ENCODE measurements around the gene CSNK2A3. TPM values are rescaled to one million over a fixed set of nuclear protein-coding genes. Genes with fewer than 3 reads are reported as not detected.

The CSNK2A3 gene
- total and polyA plus RNA-seq, 9 of the 15 experiments (the other 6 are each of a cell fraction or from before 2014, with no cell fraction given) = 0.33 to 6.1 (median 1.8) TPM

DNA sequence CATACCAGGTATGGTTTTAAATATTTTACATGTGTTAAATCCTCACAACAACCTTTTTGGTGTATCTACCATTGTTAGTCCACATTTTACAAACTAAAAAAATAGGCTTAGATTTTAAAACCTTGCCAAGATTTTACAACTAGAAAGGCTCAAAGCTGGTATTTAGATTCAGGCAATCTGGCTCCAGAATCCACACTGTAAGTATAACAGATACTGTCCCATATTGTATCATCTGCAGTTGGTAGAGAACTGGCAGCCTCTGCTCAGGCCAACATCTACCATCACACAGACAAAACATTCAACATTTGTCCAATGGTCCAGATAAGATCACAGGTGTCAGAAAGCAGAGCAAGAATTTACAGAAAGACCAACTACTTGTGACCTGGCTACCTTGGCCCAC, 30.9 kb downstream of the CSNK2A3 start:
- DNase-seq (ENCODE audit: extremely low read depth in 1 of 4, low spot score in 3 of 4) (no peak), FAIRE-seq (no peak), ATAC-seq (no peak)
- intact Hi-C loops (cut with micrococcal nuclease) = no loop called here
- in situ Hi-C loops (cut with MboI) = no loop called here
- Histone ChIP-seq H3K4me2 (ENCODE audit: insufficient read depth, low read length) (no peak overlapping the region), H3K36me3 (ENCODE audit: control insufficient read depth, insufficient read depth, low read length) (no peaks in the 10 kb centered on the region), H3K27me3 (ENCODE audit: control insufficient read depth in 2 of 2, insufficient read depth in 2 of 2, low read length in 2 of 2) (no peaks in the 10 kb centered on the region), H3K4me1 (replicated peaks in 1 of 2; ENCODE audit: control insufficient read depth in 2 of 2, insufficient read depth in 2 of 2, low read length in 2 of 2) (no peaks in the 10 kb centered on the region), H3K27ac (ENCODE audit: extremely low read depth, low read depth, low read length) (no peak overlapping the region), H3K9ac (ENCODE audit: insufficient read depth in 1 of 2, low read depth in 2 of 2, low read length in 2 of 2) (no peak overlapping the region), H3K4me3 (no peak overlapping the region), H3K79me2 (ENCODE audit: control insufficient read depth, insufficient read depth, low read length) (no peaks in the 10 kb centered on the region), H3K9me1 (ENCODE audit: control insufficient read depth, insufficient read depth, low read length) (no peaks in the 10 kb centered on the region), H3K9me3 (replicated peaks; ENCODE audit: control insufficient read depth, insufficient read depth, low read depth, low read length) (no peaks in the 10 kb centered on the region), H2AFZ (ENCODE audit: low read depth, low read length) (no peak overlapping the region), H4K20me1 (replicated peaks; ENCODE audit: control insufficient read depth, insufficient read depth, low read length) (no peaks in the 10 kb centered on the region)
- no TSS peak for BruUV-seq (replicated peaks)
- CTCF ChIA-PET (ENCODE audit: low intra/inter-chr PET ratio) = no interaction called here
- POLR2A ChIA-PET = no interaction called here
- no peak for TF ChIP-seq EWSR1 (IDR thresholded peaks at IDR 0.05; ENCODE audit: borderline replicate concordance, low read depth, partially characterized antibody)
- no peak for TF ChIP-seq TGIF2 (CRISPR knock-in tag; IDR thresholded peaks at IDR 0.05)
- TF ChIP-seq ZNF609 (CRISPR knock-in tag; IDR thresholded peaks at IDR 0.05; ENCODE audit: borderline replicate concordance) = no peak
- TF ChIP-seq WHSC1 (IDR thresholded peaks at IDR 0.05; ENCODE audit: low read length) = no peak
- no peak for TF ChIP-seq EHMT2 (IDR thresholded peaks at IDR 0.05)
- TF ChIP-seq ZNF77 (CRISPR knock-in tag; IDR thresholded peaks at IDR 0.05) = no peak
- TF ChIP-seq, protein P1, sequence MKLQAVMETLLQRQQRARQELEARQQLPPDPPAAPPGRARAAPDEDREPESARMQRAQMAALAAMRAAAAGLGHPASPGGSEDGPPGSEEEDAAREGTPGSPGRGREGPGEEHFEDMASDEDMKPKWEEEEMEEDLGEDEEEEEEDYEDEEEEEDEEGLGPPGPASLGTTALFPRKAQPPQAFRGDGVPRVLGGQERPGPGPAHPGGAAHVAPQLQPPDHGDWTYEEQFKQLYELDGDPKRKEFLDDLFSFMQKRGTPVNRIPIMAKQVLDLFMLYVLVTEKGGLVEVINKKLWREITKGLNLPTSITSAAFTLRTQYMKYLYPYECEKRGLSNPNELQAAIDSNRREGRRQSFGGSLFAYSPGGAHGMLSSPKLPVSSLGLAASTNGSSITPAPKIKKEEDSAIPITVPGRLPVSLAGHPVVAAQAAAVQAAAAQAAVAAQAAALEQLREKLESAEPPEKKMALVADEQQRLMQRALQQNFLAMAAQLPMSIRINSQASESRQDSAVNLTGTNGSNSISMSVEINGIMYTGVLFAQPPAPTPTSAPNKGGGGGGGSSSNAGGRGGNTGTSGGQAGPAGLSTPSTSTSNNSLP (IDR thresholded peaks at IDR 0.05; ENCODE audit: borderline replicate concordance, low read depth, low read length) = no peak
- TF ChIP-seq ZNF408 (CRISPR knock-in tag; IDR thresholded peaks at IDR 0.05; ENCODE audit: low read depth) = no peak
- TF ChIP-seq ZNF444 (CRISPR knock-in tag; IDR thresholded peaks at IDR 0.05) = no peak
- TF ChIP-seq ZNF280A (IDR thresholded peaks at IDR 0.05; ENCODE audit: low read depth, partially characterized antibody) = no peak
- TF ChIP-seq KDM4B (IDR thresholded peaks at IDR 0.05; ENCODE audit: borderline replicate concordance in 2 of 2, low read depth in 1 of 2) = no peak

Measured in K562 (cell line).